Measurements from ENCODE around the gene UBAC2. TPM values are rescaled to one million over a fixed set of nuclear protein-coding genes. Genes with fewer than 3 reads are reported as not detected.

The UBAC2 gene
- total and polyA plus RNA-seq, 4 donors: 49.9 to 77.1 (median 53.7) TPM

DNA sequence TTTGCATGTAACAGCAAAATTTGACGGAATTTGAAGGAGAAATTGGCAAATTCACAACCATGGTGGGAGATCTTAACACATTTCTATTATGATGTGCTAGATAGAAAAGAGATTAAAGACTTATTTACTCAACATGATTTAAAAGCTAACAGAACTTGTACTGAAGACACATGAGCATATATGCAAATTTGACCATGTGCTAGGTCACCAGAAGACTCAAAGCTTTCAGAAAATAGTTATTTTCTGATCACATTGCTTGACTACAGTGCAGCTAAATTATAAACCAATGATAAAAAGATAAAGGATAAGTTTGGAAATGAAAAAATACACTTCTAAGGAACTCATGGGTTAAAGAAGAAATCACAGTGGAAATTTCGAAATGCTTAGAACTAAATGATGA, 97.4 kb downstream of the UBAC2 start:
- TF ChIP-seq, protein P1, sequence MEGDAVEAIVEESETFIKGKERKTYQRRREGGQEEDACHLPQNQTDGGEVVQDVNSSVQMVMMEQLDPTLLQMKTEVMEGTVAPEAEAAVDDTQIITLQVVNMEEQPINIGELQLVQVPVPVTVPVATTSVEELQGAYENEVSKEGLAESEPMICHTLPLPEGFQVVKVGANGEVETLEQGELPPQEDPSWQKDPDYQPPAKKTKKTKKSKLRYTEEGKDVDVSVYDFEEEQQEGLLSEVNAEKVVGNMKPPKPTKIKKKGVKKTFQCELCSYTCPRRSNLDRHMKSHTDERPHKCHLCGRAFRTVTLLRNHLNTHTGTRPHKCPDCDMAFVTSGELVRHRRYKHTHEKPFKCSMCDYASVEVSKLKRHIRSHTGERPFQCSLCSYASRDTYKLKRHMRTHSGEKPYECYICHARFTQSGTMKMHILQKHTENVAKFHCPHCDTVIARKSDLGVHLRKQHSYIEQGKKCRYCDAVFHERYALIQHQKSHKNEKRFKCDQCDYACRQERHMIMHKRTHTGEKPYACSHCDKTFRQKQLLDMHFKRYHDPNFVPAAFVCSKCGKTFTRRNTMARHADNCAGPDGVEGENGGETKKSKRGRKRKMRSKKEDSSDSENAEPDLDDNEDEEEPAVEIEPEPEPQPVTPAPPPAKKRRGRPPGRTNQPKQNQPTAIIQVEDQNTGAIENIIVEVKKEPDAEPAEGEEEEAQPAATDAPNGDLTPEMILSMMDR (IDR thresholded peaks at IDR 0.05; ENCODE audit: control extremely low read depth, extremely low read depth): no peak
- Histone ChIP-seq H3K27me3 (ENCODE audit: control insufficient read depth in 3 of 3, insufficient read depth in 3 of 3, low read length in 2 of 3) (no peaks in the 10 kb centered on the region), H3K27ac (ENCODE audit: low read depth in 1 of 2, low read length in 1 of 2) (no peak overlapping the region), H3K9me3 (ENCODE audit: control insufficient read depth in 4 of 4, insufficient read depth in 3 of 4, low read length in 3 of 4) (no peaks in the 10 kb centered on the region), H3K4me1 (ENCODE audit: control insufficient read depth in 5 of 5, insufficient read depth in 5 of 5, low read length in 5 of 5) (peaks cover 0 to 2% (median 0%) of the 10 kb centered on the region in 5 donors), H3K4me3 (no peak overlapping the region), H3K9ac (ENCODE audit: insufficient read depth in 1 of 2, low read length in 2 of 2) (no peak overlapping the region), H3K36me3 (ENCODE audit: control insufficient read depth in 4 of 4, insufficient read depth in 4 of 4, low read length in 4 of 4) (peaks cover 0 to 6% (median 3%) of the 10 kb centered on the region in 4 donors)
- ATAC-seq (ENCODE audit: insufficient read depth, low FRiP score) (no peak), DNase-seq (no peak)
- 88 to 89% methylated on average over 2 of the region's 2 CpGs for WGBS, 2 donors

DNA sequence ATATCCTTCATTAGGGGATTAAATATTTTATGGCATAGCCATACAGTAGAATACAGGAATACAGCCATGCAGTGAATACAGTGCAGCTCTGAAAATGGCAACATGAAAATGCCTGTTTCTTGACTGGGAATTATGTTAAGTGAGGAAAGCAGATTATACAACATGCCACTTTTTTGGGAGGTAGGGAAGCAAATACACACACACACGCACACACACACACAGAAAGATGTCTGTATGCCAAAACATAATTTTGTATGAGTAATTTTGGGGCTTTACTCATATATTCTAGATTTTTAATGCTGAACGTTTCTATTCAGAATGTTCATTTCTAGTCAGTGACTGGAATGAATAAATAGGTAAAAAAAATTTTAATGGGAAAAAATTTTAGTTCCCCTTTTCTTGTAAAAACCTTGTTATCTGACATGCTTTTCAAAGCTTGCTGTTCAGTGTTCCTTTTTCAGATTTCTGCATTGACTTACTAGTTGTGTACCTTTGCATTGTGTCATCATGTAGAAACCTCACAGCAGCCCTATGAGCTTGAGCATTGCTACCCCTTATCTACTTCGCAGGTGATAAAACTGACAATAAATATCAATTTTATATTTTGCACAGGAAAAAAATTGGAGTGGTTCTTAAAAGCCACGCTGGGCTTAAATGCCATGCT, 98.7 kb downstream of the UBAC2 start:
- no peak overlapping the region for H3K4me3 ChIP-seq
- no peaks in the 10 kb centered on the region for H3K27me3 ChIP-seq (ENCODE audit: control insufficient read depth in 3 of 3, insufficient read depth in 3 of 3, low read length in 2 of 3)
- WGBS, 2 donors: 75 to 84% methylated on average over 4 of the region's 4 CpGs
- H3K36me3 ChIP-seq (ENCODE audit: control insufficient read depth in 4 of 4, insufficient read depth in 4 of 4, low read length in 4 of 4): peaks cover 4 to 6% (median 5%) of the 10 kb centered on the region in 4 donors
- TF ChIP-seq, protein P1 (IDR thresholded peaks at IDR 0.05; ENCODE audit: control extremely low read depth, extremely low read depth): no peak
- DNase-seq (no peak), ATAC-seq (ENCODE audit: insufficient read depth, low FRiP score) (no peak)
- H3K9me3 ChIP-seq (ENCODE audit: control insufficient read depth in 4 of 4, insufficient read depth in 3 of 4, low read length in 3 of 4): no peaks in the 10 kb centered on the region
- no peak overlapping the region for H3K27ac ChIP-seq (ENCODE audit: low read depth in 1 of 2, low read length in 1 of 2)
- peaks cover 0 to 2% (median 0%) of the 10 kb centered on the region in 5 donors for H3K4me1 ChIP-seq (ENCODE audit: control insufficient read depth in 5 of 5, insufficient read depth in 5 of 5, low read length in 5 of 5)
- H3K9ac ChIP-seq (ENCODE audit: insufficient read depth in 1 of 2, low read length in 2 of 2): no peak overlapping the region

DNA sequence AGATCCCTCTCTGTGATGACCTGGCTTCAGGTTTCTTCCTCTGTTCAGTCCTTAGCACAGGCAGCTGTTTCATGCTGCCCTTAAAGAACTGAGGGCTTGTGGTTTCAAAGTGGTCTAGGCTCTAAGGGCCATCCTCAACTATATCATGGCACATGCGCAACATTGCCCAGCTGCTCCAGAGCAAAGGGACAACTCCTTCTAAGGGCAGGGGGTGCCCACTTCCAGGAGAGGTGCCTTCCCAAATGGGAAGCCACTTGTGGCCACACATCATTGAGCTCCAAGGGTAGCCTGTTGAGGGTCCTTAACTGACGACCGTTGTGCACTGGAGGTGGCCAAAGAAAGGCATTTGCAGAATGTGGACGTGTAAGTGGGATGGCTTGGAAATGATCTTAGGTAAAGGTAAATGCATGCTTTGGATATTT, 99.3 kb downstream of the UBAC2 start:
- H3K9ac ChIP-seq (ENCODE audit: insufficient read depth in 1 of 2, low read length in 2 of 2): no peak overlapping the region
- peaks cover 4 to 6% (median 5%) of the 10 kb centered on the region in 4 donors for H3K36me3 ChIP-seq (ENCODE audit: control insufficient read depth in 4 of 4, insufficient read depth in 4 of 4, low read length in 4 of 4)
- ATAC-seq (ENCODE audit: insufficient read depth, low FRiP score) (no peak), DNase-seq (no peak)
- no peaks in the 10 kb centered on the region for H3K27me3 ChIP-seq (ENCODE audit: control insufficient read depth in 3 of 3, insufficient read depth in 3 of 3, low read length in 2 of 3)
- TF ChIP-seq, protein P1 (IDR thresholded peaks at IDR 0.05; ENCODE audit: control extremely low read depth, extremely low read depth): no peak
- H3K9me3 ChIP-seq (ENCODE audit: control insufficient read depth in 4 of 4, insufficient read depth in 3 of 4, low read length in 3 of 4): no peaks in the 10 kb centered on the region
- 81 to 87% methylated on average over 4 of the region's 4 CpGs for WGBS, 2 donors
- no peak overlapping the region for H3K4me3 ChIP-seq
- H3K4me1 ChIP-seq (ENCODE audit: control insufficient read depth in 5 of 5, insufficient read depth in 5 of 5, low read length in 5 of 5): peaks cover 0 to 2% (median 0%) of the 10 kb centered on the region in 5 donors
- H3K27ac ChIP-seq (ENCODE audit: low read depth in 1 of 2, low read length in 1 of 2): peak overlapping the region in 1 of 2 donors; percentile 1
